GM13976 (cell line): Measurements from ENCODE around the gene BRIX1.

ENCODE experiments used
- DNase-seq: peaks from one replicate; pipeline ENCODE4 v3.0.0; 2012; ENCODE audit warnings: low spot score
- in situ Hi-C: fragments of 300-500 bp; cut with MboI; formaldehyde crosslinking; loops from one replicate; pipeline ENCODE4 v1.12.0; 2022; ENCODE audit warnings: low sequenced_read_pairs, mixed read lengths, inconsistent platforms; ENCODE audit not compliant: unreplicated experiment
- TF ChIP-seq, protein P1 (sequence below): IDR thresholded peaks from 2 replicates; pipeline ENCODE4 v1.5.1; 2012; ENCODE audit warnings: borderline replicate concordance, mild to moderate bottlenecking; ENCODE audit not compliant: insufficient read depth; ENCODE audit errors: extremely low read depth, missing control alignments, control extremely low read depth

BRIX1 gene

DNA sequence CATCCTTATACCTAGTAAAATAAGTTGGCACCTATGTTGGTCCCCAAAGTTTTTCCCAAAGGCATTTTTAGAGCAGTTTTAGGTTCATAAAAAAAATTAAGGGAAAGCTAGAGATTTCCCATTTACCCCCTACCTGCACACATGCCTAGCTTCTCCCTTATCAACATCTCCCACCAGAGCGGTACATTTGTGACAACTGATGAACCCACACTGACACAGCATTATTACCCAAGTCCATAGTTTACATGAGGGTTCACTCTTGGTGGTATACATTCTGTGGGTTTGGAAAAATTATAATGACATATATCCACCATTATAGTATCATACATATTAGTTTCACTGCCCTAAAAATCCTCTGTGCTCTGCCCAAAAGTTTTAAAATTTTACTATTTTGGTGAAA lies 12.3 kb upstream of the BRIX1 start:
- TF ChIP-seq, protein P1, sequence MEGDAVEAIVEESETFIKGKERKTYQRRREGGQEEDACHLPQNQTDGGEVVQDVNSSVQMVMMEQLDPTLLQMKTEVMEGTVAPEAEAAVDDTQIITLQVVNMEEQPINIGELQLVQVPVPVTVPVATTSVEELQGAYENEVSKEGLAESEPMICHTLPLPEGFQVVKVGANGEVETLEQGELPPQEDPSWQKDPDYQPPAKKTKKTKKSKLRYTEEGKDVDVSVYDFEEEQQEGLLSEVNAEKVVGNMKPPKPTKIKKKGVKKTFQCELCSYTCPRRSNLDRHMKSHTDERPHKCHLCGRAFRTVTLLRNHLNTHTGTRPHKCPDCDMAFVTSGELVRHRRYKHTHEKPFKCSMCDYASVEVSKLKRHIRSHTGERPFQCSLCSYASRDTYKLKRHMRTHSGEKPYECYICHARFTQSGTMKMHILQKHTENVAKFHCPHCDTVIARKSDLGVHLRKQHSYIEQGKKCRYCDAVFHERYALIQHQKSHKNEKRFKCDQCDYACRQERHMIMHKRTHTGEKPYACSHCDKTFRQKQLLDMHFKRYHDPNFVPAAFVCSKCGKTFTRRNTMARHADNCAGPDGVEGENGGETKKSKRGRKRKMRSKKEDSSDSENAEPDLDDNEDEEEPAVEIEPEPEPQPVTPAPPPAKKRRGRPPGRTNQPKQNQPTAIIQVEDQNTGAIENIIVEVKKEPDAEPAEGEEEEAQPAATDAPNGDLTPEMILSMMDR = no peak
- no peak for DNase-seq
- in situ Hi-C loops = no loop called here

DNA sequence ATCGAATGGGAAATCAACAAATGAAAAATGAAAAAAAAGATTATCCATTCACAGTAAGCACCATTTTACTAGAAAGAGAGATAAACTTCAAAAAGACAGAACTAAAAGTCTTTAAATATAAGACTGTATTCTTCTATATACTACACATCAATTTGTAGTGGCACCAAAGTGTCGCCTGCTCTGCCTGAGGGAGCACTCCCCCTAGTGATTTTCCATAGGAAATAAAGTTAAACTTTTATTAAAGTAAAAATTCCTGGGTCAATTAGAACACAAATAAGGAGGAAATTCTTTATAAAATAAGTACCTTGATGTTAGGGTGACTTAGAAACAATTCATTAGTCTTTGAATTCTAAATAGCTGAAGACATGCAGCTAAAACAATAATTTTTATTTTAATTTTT lies 9.9 kb upstream of the BRIX1 start:
- DNase-seq = no peak
- TF ChIP-seq, protein P1 = no peak
- in situ Hi-C loops = no loop called here

DNA sequence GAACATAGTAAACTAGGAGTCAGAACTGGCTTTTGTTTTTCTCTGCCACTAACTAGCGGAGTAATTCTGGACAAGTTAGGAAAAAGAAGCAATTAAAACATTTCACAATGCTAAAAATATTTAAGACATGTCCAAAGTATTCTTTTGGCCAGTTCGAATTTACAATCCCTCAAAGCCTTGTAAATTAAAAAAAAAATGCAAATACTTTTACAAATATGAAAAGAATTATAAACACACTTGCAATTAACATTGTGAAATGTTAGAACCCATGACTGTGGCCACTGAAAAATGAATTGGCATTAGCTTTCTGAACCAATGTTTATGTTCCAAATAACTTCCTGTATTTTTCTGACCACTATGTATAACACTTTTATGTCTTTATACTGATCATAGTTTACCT lies 2.4 kb upstream of the BRIX1 start:
- in situ Hi-C loops = no loop called here
- no peak for DNase-seq
- TF ChIP-seq, protein P1 = no peak

DNA sequence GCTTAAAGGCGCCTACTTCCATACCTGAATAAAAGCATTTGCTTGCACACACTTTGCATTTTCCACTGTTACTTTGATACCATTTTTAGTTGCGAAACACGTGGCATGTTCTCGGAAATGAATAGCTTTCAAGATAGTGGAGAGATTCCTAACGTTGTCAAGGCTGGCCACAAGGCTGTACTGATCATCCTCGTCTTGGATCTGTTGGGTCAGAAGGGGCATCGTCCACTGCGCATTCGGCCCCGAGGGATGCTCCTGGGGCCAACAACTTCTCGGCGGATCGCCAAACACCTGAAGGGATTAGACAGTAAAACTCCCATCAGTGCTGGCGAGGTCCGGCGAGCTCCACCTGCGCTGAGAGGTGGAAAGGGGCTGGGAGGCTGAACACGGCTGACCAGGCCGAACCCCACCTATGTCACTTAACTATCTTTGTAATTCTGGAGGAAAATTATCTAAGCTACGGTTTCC lies 806 bp upstream of the BRIX1 start:
- in situ Hi-C loops = no loop called here
- DNase-seq = peak; percentile 15
- TF ChIP-seq, protein P1 = no peak

DNA sequence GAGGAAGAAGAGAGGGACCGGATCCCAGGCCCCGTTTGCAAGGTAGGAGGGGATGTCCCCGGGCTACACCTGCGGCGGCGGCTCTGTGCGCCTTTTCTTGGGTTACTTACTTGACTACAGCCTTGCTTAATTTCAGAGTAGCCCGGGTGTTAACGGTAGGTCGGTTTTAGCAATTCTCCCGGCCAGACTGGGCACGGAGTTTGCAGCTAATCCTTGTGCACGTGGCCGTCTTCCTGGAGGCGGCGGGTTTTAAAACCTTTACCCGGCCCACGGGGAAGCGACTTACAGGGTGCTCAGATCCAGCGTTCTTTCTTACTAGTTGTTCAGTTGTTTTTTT lies 313 bp downstream of the BRIX1 start:
- DNase-seq = no peak
- in situ Hi-C loops = no loop called here

DNA sequence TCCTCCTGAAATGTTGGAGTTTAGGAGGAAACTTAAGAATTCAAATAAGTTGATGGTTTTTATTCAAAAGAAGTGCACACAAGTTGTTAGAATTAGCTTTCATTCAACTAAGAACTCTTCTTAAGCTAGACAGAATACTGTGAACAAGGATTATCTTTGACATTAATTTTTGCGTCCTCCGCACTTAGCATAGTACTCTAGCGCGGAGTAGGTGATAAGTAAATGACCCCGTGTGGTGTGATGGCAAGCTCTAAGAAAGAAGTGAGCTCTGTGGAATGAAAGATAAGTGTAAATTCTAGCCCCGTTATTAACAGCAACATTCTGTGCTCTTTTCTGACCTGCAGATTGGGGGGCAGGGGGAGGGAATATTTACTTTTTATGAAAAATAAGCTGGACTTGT lies 1.0 kb downstream of the BRIX1 start:
- DNase-seq = no peak

More for the DNA sequence above, 313 bp downstream of the BRIX1 start:
- TF ChIP-seq, protein P1 = no peak

More for the DNA sequence above, 1.0 kb downstream of the BRIX1 start:
- in situ Hi-C loops = no loop called here
- TF ChIP-seq, protein P1 = no peak
